Natural killer cell (primary cell): ENCODE measurements around the gene MRPL53. TPM values are rescaled to one million over a fixed set of nuclear protein-coding genes. Genes with fewer than 3 reads are reported as not detected.
"Not testable (repeated sequence)": the region's sequence is repeated elsewhere in the genome, so short reads cannot be mapped to it uniquely, and the experiment has no call there.

Experiments used
- ATAC-seq, 3 donors: fragments of 150-1000 bp in 2 of 3; fragments of 200-7000 bp in 1 of 3; cut with Tn5 transposase; 1 replicate in 1 of 3; 2 replicates in 2 of 3; pipeline ENCODE4 v1.10.0; 2021; ENCODE audit warnings: mild to moderate bottlenecking in 2 of 3, moderate library complexity in 2 of 3
- DNase-seq, 2 donors: peaks; one replicate each; pipeline versions ENCODE4 v3.0.0 to v3.0.0-alpha.2; 2013 to 2021; ENCODE audit warnings: mixed read lengths in 1 of 2
- H3K27ac ChIP-seq: one replicate; pipeline ENCODE4 v1.5.1; 2013; ENCODE audit warnings: mild to moderate bottlenecking, low read length
- H3K27me3 ChIP-seq: one replicate; pipeline ENCODE4 v1.6.1; 2013; ENCODE audit warnings: low read length; ENCODE audit not compliant: control insufficient read depth, insufficient read depth
- H3K36me3 ChIP-seq: one replicate; pipeline ENCODE4 v1.6.1; 2013; ENCODE audit warnings: low read length; ENCODE audit not compliant: control insufficient read depth, insufficient read depth
- H3K4me1 ChIP-seq: one replicate; pipeline ENCODE4 v1.6.1; 2013; ENCODE audit warnings: low read length; ENCODE audit not compliant: control insufficient read depth, insufficient read depth
- H3K4me3 ChIP-seq: one replicate; pipeline ENCODE4 v1.5.1; 2013; ENCODE audit warnings: low read length
- H3K9me3 ChIP-seq: one replicate; pipeline ENCODE4 v1.6.1; 2013; ENCODE audit warnings: low read length; ENCODE audit not compliant: control insufficient read depth, insufficient read depth
- H3K27ac Mint-ChIP-seq, 2 donors: one replicate each; pipeline ENCODE4 v1.8.0; 2022; ENCODE audit warnings: mild to moderate bottlenecking in 2 of 2, mixed read lengths in 2 of 2, moderate library complexity in 1 of 2
- H3K27me3 Mint-ChIP-seq, 2 donors: one replicate each; pipeline ENCODE4 v1.8.0; 2022; ENCODE audit warnings: low read depth in 2 of 2, mixed read lengths in 2 of 2
- H3K36me3 Mint-ChIP-seq: one replicate; pipeline ENCODE4 v1.8.0; 2022; ENCODE audit warnings: mixed read lengths
- H3K4me1 Mint-ChIP-seq, 2 donors: one replicate each; pipeline ENCODE4 v1.8.0; 2022; ENCODE audit warnings: mixed read lengths in 2 of 2
- H3K4me3 Mint-ChIP-seq: one replicate; pipeline ENCODE4 v1.8.0; 2022; ENCODE audit warnings: mild to moderate bottlenecking, moderate library complexity, mixed read lengths
- H3K9me3 Mint-ChIP-seq, 2 donors: one replicate each; pipeline ENCODE4 v1.8.0; 2022; ENCODE audit warnings: mixed read lengths in 2 of 2
- WGBS: methylation state at CpG from one replicate; pipeline ENCODE4 v1.1.7; 2013; ENCODE audit warnings: missing lambda C conversion rate; ENCODE audit not compliant: insufficient coverage; 5-methylcytosine and 5-hydroxymethylcytosine counted together
- intact Hi-C: fragments of 100-400 bp; cut with micrococcal nuclease; formaldehyde crosslinking; loops from one replicate; pipeline ENCODE4 v1.14.2; 2022
- total RNA-seq, 4 donors: library from RNA; stranded (reverse); fragments of 120-200 nt in 1 of 4; gene quantifications; one replicate each; pipeline versions ENCODE4 v1.2.3 to v1.2.4, GENCODE V29; 2013 to 2022
- TF ChIP-seq, protein P1 (sequence below): fragments of 200-600 bp; IDR thresholded peaks from one replicate; pipeline ENCODE4 v1.8.0; 2022; ENCODE audit warnings: antibody characterized with exemption

The MRPL53 gene
- total RNA-seq, 3 donors from 2014 or later (not counting 1 experiment from before 2014, with no cell fraction given) = 42.4 to 49.7 (median 42.4) TPM

DNA sequence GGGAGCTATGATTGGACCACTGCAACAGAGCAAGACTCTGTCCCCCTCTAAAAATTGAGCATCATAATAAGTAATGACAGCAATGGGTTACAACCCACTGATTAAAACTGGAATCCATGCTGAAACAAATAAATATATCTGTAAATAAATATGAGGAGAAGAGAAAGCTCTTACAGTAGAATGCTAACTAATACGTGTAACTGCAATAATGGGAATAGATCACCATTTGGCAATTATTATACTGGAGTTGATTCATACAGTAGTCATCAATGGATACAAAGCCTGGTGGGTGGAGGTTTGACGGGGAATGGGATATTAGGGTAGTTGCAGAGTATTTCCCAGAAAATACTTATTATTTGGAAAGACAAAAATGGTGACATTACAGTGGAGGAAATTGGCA, 23.7 kb downstream of the MRPL53 start:
- Histone ChIP-seq H3K27me3 (no peaks in the 10 kb centered on the region), H3K36me3 (no peaks in the 10 kb centered on the region), H3K4me1 (peaks cover 22% of the 10 kb centered on the region), H3K9me3 (no peaks in the 10 kb centered on the region), H3K4me3 (no peak overlapping the region), H3K27ac (no peak overlapping the region)
- Mint-ChIP-seq H3K27me3 (peaks cover 0 to 3% of the 10 kb centered on the region in 2 donors), H3K9me3 (no peaks in the 10 kb centered on the region), H3K36me3 (no peaks in the 10 kb centered on the region), H3K4me1 (peaks cover 13 to 15% of the 10 kb centered on the region in 2 donors), H3K27ac (no peak overlapping the region), H3K4me3 (no peak overlapping the region)
- 86% methylated on average over 2 of the region's 2 CpGs for WGBS
- ATAC-seq (no peak), DNase-seq (no peak)
- intact Hi-C loops = no loop called here
- TF ChIP-seq, protein P1, sequence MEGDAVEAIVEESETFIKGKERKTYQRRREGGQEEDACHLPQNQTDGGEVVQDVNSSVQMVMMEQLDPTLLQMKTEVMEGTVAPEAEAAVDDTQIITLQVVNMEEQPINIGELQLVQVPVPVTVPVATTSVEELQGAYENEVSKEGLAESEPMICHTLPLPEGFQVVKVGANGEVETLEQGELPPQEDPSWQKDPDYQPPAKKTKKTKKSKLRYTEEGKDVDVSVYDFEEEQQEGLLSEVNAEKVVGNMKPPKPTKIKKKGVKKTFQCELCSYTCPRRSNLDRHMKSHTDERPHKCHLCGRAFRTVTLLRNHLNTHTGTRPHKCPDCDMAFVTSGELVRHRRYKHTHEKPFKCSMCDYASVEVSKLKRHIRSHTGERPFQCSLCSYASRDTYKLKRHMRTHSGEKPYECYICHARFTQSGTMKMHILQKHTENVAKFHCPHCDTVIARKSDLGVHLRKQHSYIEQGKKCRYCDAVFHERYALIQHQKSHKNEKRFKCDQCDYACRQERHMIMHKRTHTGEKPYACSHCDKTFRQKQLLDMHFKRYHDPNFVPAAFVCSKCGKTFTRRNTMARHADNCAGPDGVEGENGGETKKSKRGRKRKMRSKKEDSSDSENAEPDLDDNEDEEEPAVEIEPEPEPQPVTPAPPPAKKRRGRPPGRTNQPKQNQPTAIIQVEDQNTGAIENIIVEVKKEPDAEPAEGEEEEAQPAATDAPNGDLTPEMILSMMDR = no peak

DNA sequence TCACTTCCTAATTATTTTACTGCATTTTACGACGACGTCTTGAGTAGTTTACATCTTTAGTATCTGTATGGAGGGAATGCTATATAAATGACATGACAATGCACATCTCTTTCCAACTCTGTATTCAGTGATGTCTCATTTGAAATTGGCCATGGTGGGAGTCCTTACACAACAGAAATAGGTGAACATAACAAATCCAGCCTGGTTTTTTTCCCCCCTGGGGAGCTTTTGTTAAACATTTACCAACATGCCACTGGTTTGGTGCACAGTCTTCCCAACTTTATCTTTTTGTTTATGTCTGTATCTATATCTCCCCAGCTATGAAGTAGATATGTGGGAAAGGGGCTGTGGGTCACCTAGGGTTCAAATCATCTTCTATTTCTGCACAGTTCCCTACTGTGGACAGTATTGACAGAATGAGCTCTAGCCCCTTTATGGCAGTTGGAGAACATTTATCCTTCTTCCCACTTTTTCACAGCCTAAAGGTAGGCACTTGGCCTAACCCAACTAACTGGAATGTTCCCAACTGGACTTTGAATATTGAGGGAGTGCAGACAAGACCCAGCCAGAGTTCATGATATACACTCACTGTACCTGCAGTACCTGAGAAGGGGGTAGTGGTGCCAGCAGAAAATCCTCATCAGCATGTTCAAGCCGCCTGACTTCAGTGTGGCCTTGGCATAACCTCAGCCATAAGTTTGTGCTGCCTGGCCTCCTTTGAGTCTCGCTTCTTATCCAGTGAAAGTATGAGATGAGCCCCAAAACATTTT, 25.1 kb downstream of the MRPL53 start:
- no peak overlapping the region for H3K27ac Mint-ChIP-seq

DNA sequence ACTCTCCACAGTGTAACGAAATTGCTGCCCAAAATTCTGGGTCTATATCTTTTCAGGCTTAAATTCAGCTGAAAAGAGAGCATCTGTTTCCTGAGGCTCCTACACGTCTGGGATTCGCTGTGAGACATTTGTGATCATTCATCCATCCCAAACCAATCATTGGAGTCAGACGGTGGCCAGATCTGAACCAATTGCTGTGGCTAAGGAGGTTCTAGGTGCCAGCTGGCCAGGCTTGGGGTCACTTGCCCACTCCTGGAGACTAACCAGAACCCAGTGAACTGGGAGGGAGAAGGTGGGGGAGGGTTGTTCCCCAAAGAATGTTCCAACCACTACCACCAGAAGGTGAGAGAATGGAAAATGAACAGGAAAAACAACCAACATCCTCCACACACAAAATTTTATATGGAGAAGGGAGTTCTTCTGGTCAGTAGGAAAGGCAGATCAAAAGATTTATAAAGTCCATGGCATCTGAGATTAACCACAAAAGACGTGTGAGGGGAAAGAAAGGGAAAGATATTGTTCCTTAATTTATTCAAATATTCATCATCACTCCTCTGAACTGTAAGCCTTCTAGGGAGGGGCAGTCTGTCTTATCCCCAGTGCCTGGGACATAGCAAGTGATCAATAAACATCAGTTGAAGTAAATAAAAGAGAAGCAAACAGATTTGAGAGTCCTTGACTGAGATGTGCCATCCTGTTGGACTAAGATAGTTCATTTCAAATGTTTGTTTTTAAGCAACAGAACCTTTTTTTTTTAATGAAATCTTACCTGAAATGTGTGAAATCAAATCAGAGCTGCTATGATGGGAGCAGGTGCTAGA, 27.8 kb downstream of the MRPL53 start:
- intact Hi-C loops = no loop called here
- no peak for DNase-seq
- H3K36me3 Mint-ChIP-seq = no peaks in the 10 kb centered on the region
- Histone ChIP-seq H3K27me3 (peaks cover 19% of the 10 kb centered on the region), H3K4me1 (peaks cover 27% of the 10 kb centered on the region), H3K36me3 (no peaks in the 10 kb centered on the region), H3K4me3 (no peak overlapping the region), H3K27ac (no peak overlapping the region), H3K9me3 (no peaks in the 10 kb centered on the region)
- no peak for ATAC-seq
- 27% methylated on average over 3 of the region's 5 CpGs for WGBS
- H3K27me3 Mint-ChIP-seq = peaks cover 0 to 14% of the 10 kb centered on the region in 2 donors
- H3K4me3 Mint-ChIP-seq = no peak overlapping the region
- no peak overlapping the region for H3K27ac Mint-ChIP-seq
- peaks cover 5 to 19% of the 10 kb centered on the region in 2 donors for H3K4me1 Mint-ChIP-seq
- H3K9me3 Mint-ChIP-seq = no peaks in the 10 kb centered on the region
- TF ChIP-seq, protein P1 = no peak

More for the DNA sequence above, 25.1 kb downstream of the MRPL53 start:
- Mint-ChIP-seq H3K27me3 (peaks cover 0 to 5% of the 10 kb centered on the region in 2 donors), H3K4me1 (peaks cover 3 to 4% of the 10 kb centered on the region in 2 donors), H3K36me3 (no peaks in the 10 kb centered on the region), H3K9me3 (no peaks in the 10 kb centered on the region), H3K4me3 (no peak overlapping the region)
- Histone ChIP-seq H3K4me3 (no peak overlapping the region), H3K27me3 (peaks cover under 1% of the 10 kb centered on the region), H3K36me3 (no peaks in the 10 kb centered on the region), H3K27ac (no peak overlapping the region), H3K4me1 (peaks cover 13% of the 10 kb centered on the region), H3K9me3 (no peaks in the 10 kb centered on the region)
- DNase-seq (no peak), ATAC-seq (no peak)
- WGBS = 100% methylated on average over 2 of the region's 5 CpGs
- TF ChIP-seq, protein P1 = no peak
- intact Hi-C loops = no loop called here

DNA sequence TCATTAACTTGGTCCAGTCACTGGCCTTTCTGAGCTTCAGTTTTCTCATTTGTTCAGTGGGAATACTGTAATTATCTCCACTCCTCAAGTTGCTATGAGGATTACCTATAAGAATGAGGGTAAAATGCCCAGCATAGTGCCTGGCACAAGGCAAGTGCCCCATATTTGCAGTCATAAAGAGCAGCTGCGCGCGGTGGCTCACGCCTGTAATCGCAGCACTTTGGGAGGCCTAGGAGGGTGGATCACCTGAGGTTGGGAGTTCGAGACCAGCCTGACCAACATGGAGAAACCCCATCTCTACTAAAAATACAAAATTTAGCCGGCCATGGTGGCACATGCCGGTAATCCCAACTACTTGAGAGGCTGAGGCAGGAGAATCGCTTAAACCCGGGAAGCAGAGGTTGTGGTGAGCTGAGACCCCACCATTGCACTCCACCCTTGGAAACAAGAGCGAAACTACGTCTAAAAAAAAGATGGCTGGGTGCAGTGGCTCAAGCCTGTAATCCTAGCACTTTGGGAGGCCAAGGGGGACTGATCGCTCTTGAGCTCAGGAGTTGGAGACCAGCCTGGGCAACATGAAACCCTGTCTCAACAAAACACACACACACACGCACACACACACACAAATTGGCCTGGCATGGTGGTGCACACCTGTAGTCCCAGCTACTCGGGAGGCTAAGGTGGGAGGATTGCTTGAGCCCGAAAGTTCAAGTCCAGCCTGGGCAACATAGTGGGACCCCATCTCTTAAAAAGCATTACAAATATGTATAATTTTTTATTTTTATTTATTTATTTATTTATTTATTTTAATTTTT, 29.8 kb downstream of the MRPL53 start:
- ATAC-seq, H3K36me3 Mint-ChIP-seq, H3K9me3 ChIP-seq, H3K36me3 ChIP-seq, H3K4me3 ChIP-seq, DNase-seq, H3K9me3 Mint-ChIP-seq, H3K27ac ChIP-seq, intact Hi-C loops: not testable (repeated sequence)
- Mint-ChIP-seq H3K27me3 (peaks cover 0 to 14% of the 10 kb centered on the region in 2 donors), H3K4me3 (peak overlapping the region; percentile 88), H3K4me1 (peaks cover 22 to 38% of the 10 kb centered on the region in 2 donors), H3K27ac (peak overlapping the region; percentile 28 to 45)
- Histone ChIP-seq H3K27me3 (peaks cover 19% of the 10 kb centered on the region), H3K4me1 (peaks cover 33% of the 10 kb centered on the region)
- WGBS = 93% methylated on average over 15 of the region's 16 CpGs
